ENCODE measurements around the gene DHRS7B. TPM values are rescaled to one million over a fixed set of nuclear protein-coding genes. Genes with fewer than 3 reads are reported as not detected.

The DHRS7B gene
- total and polyA plus RNA-seq, 9 of the 15 experiments (the other 6 are each of a cell fraction or from before 2014, with no cell fraction given) = 8.0 to 30.7 (median 14.8) TPM

GRCh38 chr17:21113049-21113690 is 13.6 kb upstream of the DHRS7B start (continued):
- TF ChIP-seq, protein P1, sequence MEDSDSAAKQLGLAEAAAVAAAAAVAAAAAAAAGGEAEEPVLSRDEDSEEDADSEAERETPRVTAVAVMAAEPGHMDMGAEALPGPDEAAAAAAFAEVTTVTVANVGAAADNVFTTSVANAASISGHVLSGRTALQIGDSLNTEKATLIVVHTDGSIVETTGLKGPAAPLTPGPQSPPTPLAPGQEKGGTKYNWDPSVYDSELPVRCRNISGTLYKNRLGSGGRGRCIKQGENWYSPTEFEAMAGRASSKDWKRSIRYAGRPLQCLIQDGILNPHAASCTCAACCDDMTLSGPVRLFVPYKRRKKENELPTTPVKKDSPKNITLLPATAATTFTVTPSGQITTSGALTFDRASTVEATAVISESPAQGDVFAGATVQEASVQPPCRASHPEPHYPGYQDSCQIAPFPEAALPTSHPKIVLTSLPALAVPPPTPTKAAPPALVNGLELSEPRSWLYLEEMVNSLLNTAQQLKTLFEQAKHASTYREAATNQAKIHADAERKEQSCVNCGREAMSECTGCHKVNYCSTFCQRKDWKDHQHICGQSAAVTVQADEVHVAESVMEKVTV (CRISPR knock-in tag; IDR thresholded peaks at IDR 0.05) = no peak
- TF ChIP-seq NBN (IDR thresholded peaks at IDR 0.05; ENCODE audit: low read depth) = no peak
- TF ChIP-seq ZNF79 (CRISPR knock-in tag; IDR thresholded peaks at IDR 0.05; ENCODE audit: low read depth) = no peak
- TF ChIP-seq HINFP (tag; conservative IDR thresholded peaks at IDR 0.05; ENCODE audit: low read depth) = no peak
- TF ChIP-seq NCOA4 (IDR thresholded peaks at IDR 0.05; ENCODE audit: partially characterized antibody) = no peak
- no peak for TF ChIP-seq NCOA2 (IDR thresholded peaks at IDR 0.05; ENCODE audit: partially characterized antibody in 2 of 2)
- TF ChIP-seq SMAD4 (CRISPR knock-in tag; conservative IDR thresholded peaks at IDR 0.05) = no peak

DNA sequence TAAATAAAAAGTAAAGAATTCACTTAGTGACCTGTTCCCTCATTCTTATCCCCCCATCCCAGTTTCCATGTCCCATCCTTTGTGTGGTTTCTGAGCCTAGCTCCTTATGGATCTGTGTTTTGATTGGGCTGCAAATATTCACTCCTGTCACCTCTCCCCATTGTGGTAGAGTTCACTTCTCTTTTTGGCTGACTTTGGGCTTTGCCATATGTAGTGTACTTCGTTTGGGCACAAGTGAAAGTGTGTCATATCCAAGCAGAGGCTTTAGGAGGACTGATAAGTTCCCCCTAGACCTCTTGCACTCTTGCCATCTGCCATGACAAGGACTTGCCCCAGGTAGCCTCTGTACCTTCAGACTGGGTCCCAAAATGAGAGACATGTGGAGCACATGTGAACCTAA is 13.0 kb upstream of the DHRS7B start:
- Histone ChIP-seq H3K4me2 (ENCODE audit: insufficient read depth, low read length) (no peak overlapping the region), H4K20me1 (replicated peaks; ENCODE audit: control insufficient read depth, insufficient read depth, low read length) (no peaks in the 10 kb centered on the region), H3K27me3 (ENCODE audit: control insufficient read depth in 2 of 2, insufficient read depth in 2 of 2, low read length in 2 of 2) (no peaks in the 10 kb centered on the region), H3K36me3 (ENCODE audit: control insufficient read depth, insufficient read depth, low read length) (no peaks in the 10 kb centered on the region), H3K9me3 (replicated peaks; ENCODE audit: control insufficient read depth, insufficient read depth, low read depth, low read length) (no peaks in the 10 kb centered on the region), H3K4me3 (no peak overlapping the region), H3K27ac (ENCODE audit: extremely low read depth, low read depth, low read length) (no peak overlapping the region), H3K9me1 (ENCODE audit: control insufficient read depth, insufficient read depth, low read length) (no peaks in the 10 kb centered on the region), H3K9ac (ENCODE audit: insufficient read depth in 1 of 2, low read depth in 2 of 2, low read length in 2 of 2) (no peak overlapping the region), H3K4me1 (replicated peaks in 1 of 2; ENCODE audit: control insufficient read depth in 2 of 2, insufficient read depth in 2 of 2, low read length in 2 of 2) (peaks cover 0 to under 1% of the 10 kb centered on the region in 2 experiments; a peak in 1 of 5 replicates), H3K79me2 (ENCODE audit: control insufficient read depth, insufficient read depth, low read length) (no peaks in the 10 kb centered on the region), H2AFZ (ENCODE audit: low read depth, low read length) (0 out of 2 replicates have a peak overlapping the region, but pooled peaks have one; percentile 16)
- BruUV-seq (replicated peaks) = no TSS peak
- intact Hi-C loops (cut with micrococcal nuclease) = no loop called here
- FAIRE-seq (no peak), ATAC-seq (no peak), DNase-seq (ENCODE audit: extremely low read depth in 1 of 4, low spot score in 3 of 4) (no peak)
- ChIA-PET CTCF (ENCODE audit: low intra/inter-chr PET ratio) (no interaction called here), POLR2A (no interaction called here)
- WGBS (ENCODE audit: insufficient coverage, low coverage, missing lambda C conversion rate) = no CpG with 5 or more reads among the region's 1 CpG
- in situ Hi-C loops (cut with MboI) = no loop called here
- no peak for TF ChIP-seq MAFK (IDR thresholded peaks at IDR 0.05; ENCODE audit: low read length)
- no peak for TF ChIP-seq ZNF232 (CRISPR knock-in tag; IDR thresholded peaks at IDR 0.05)
- no peak for TF ChIP-seq BDP1 (IDR thresholded peaks at IDR 0.05; ENCODE audit: insufficient read depth, insufficient read length)
- TF ChIP-seq, protein P2, sequence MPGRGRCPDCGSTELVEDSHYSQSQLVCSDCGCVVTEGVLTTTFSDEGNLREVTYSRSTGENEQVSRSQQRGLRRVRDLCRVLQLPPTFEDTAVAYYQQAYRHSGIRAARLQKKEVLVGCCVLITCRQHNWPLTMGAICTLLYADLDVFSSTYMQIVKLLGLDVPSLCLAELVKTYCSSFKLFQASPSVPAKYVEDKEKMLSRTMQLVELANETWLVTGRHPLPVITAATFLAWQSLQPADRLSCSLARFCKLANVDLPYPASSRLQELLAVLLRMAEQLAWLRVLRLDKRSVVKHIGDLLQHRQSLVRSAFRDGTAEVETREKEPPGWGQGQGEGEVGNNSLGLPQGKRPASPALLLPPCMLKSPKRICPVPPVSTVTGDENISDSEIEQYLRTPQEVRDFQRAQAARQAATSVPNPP (IDR thresholded peaks at IDR 0.05; ENCODE audit: borderline replicate concordance, insufficient read depth, insufficient read length) = no peak
- TF ChIP-seq, protein P3, sequence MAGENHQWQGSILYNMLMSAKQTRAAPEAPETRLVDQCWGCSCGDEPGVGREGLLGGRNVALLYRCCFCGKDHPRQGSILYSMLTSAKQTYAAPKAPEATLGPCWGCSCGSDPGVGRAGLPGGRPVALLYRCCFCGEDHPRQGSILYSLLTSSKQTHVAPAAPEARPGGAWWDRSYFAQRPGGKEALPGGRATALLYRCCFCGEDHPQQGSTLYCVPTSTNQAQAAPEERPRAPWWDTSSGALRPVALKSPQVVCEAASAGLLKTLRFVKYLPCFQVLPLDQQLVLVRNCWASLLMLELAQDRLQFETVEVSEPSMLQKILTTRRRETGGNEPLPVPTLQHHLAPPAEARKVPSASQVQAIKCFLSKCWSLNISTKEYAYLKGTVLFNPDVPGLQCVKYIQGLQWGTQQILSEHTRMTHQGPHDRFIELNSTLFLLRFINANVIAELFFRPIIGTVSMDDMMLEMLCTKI (IDR thresholded peaks at IDR 0.05; ENCODE audit: partially characterized antibody) = no peak
- TF ChIP-seq ZNF695 (CRISPR knock-in tag; IDR thresholded peaks at IDR 0.05) = no peak
- no peak for TF ChIP-seq GATA2 (CRISPR knock-in tag; IDR thresholded peaks at IDR 0.05)
